GM10847 (cell line): ENCODE data around the gene GRM4.

Source experiments
- POLR2A ChIP-seq: IDR thresholded peaks from 2 replicates; pipeline ENCODE4 v1.6.1; 2011; ENCODE audit not compliant: insufficient read length; ENCODE audit errors: extremely low read depth

Gene GRM4

DNA sequence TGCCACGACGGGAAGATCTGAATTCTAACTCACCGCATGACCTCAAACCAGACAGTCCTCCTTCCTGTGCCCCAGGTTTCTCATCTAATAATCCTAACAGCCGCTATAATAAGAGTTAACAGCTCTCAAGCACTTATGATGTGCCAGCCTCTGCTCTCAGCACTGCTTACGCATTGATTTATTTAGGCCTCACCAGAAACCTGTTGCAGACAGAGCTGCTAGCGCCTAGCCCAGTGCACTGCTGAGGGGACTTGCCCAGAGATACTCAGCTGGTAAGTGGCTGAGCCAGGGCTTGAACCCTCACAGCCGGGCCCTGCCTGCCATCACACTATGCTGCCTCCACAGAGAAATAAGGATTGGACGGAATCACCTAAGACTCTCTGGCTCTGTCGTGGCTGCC, 37.7 kb downstream of the GRM4 start:
- TF ChIP-seq POLR2A: no peak

DNA sequence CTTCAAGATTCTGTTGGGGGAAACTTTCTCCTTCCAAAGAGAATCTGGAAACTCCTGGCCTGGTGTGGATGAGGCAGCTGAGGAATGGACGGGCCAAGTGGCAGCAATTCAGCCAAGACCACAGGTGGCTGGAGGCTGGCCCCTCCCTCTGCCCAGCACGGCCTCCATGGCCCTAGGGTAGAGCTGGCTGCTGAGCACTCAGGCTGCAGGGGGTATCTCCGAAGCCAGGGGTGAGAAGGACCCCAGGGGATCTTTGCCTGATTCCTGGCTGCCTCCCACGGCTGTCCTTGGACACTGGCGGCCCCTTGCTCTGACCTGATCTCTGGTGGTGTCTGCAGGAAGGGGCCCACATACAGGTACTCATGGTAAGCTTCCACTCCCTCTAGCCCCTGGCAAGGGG, 39.0 kb downstream of the GRM4 start:
- no peak for TF ChIP-seq POLR2A

DNA sequence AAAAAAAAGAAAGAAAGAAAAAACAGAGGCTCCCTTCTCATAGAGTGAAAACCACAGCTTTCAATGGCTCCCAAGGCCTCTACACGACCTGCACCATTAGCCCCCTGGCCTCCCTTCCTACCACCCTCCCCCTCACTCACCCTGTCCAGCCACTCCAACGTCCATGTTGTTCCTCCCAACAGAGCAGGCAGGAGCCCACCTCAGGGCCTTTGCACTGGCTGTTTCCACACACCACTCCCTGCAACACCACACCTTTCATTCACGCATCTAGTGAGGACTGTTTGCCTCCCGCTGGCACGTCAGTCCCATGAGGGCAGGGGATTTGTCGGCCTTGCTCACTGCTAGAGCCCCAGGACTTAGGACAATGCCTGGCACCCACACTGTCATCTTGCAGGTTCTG, 39.5 kb downstream of the GRM4 start:
- TF ChIP-seq POLR2A: no peak

DNA sequence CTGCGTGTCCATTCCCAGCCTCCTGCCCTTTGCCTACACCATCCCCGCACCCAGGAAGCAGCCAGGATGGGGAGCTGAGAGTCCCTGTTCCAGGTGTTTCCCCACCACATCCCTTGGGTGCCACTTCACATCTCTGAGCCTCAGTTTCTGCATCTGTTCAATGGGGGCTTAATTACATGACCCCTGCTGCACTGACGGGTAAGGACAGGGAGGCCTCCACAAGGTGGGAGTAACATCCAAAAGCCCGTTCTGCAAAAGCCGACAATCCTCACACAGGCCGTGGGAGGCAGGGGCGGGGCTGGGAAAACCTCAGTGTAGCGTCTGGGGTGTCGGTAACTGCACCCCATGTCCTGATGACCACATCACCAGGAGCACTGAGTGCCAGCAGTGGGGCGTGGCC, 41.3 kb downstream of the GRM4 start:
- no peak for TF ChIP-seq POLR2A

DNA sequence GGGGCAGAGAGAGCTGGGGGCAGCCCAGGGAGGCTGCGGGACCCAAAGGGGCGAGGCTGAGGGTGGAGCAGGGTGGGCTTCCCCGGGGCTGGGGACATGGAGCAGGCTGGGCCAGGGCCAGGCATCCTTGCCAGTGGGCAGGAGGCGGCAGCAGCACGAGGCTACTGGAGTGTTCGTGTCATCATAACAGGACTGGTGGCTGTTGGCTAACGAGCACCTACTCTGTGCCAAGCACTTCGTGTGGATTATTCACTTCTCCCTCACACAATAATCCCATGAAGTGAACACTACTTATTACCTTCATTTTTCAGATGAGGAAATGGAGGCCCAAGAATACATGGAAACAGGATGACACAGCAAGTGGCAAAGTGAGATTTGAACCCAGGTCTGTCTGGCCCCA, 41.7 kb downstream of the GRM4 start:
- TF ChIP-seq POLR2A: no peak

DNA sequence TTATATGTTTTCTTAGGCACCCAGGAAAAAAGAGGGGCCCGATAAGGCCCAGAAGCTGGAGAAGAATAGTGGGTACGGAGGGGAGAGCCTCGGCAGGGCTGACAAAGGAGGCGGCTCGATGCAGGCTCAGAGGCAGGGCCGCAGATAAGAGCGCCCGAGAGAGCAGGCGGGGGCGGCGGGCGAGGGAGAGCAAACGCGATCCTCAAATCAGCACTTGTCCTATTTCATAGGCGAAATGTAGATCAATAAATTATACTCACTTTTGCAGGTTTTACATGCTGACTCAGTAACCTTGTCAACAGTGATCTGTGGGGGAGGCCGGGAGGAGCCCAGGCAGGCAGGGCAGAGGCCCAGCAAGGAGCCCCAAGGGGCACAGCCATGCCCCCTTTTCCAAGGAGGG, 42.6 kb downstream of the GRM4 start:
- no peak for TF ChIP-seq POLR2A

DNA sequence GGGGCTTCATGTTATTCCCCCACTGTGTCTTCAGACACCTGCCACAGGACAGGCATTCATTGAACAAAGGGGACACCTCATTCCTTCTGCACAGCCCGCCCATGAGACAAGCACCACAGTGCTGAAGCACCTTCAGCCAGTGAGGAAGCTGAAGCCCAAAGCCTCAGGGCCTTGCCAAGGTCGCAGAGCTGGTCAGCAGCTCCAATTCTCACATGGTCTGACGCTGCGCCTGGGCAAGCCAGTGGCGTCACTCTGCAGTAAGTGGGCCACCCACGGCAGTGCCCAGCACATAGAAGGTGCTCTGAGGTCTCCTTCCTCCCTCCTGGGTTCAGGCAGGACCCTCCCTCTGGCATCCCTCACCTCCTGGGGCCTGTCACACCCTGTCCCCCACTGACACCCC, 43.2 kb downstream of the GRM4 start:
- TF ChIP-seq POLR2A: no peak

DNA sequence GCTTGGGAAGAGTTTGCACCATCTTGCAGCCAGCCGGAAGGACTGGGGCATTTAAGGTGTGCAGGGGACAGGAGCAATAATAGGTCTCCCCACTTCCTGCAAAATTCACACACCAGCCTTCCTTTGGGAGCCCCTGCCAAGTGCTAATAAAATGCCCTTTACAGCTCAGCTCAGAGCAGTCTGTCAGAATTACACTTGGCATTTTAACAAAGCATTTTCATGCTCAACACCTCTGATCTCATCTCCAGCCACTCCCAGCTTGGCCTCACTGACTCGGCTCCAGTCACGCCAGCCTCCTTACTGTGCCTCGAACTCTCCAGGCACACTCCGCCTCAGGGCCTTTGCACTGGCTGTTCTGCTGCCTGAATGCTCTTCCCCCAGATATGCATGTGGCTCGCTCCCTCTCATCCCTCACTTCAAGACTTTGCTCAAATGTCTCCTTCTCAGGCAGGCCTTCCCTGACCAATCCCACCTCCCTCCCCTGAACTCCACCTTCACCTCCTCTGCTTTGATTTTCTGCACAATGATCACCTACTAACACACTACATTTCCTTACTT, 43.7 kb downstream of the GRM4 start:
- no peak for TF ChIP-seq POLR2A

DNA sequence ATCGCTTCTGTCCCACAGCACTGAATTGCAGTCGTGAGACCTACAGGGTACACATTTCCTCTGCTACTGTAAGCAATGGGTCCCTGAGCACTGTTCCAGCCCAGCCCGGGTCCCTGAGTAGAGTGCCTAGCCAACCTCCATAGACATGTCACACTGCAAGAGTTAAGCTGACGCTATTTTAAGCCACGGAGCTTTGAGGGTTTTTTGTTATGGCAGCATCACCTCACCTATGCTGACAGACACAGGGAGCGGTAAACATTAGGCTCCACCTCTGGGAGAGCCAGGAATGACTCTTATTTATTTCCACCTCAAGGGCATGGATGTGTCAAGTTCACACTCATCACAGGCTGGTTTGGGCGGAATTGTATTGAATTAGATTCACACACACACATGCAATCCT, 45.1 kb downstream of the GRM4 start:
- TF ChIP-seq POLR2A: no peak

DNA sequence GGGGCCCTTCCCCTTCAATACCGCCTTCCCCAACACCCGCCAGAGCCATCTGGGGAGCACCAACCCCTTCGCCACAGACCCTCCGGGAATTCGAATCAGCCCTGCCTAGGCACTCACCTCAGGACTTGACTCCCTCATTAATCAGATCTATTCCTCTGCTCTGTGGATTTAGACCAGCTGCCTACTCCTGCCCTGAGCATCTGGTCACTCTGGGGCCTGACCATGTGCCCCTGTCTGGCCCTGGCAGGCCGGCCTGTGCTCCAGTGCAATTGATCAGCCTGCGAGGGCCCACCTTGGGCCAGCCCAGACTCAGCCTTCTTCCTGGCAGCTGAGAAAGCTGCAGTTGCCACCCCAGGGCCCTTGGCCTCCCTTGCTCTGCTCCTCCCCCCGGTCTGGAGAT, 46.0 kb downstream of the GRM4 start:
- TF ChIP-seq POLR2A: no peak

DNA sequence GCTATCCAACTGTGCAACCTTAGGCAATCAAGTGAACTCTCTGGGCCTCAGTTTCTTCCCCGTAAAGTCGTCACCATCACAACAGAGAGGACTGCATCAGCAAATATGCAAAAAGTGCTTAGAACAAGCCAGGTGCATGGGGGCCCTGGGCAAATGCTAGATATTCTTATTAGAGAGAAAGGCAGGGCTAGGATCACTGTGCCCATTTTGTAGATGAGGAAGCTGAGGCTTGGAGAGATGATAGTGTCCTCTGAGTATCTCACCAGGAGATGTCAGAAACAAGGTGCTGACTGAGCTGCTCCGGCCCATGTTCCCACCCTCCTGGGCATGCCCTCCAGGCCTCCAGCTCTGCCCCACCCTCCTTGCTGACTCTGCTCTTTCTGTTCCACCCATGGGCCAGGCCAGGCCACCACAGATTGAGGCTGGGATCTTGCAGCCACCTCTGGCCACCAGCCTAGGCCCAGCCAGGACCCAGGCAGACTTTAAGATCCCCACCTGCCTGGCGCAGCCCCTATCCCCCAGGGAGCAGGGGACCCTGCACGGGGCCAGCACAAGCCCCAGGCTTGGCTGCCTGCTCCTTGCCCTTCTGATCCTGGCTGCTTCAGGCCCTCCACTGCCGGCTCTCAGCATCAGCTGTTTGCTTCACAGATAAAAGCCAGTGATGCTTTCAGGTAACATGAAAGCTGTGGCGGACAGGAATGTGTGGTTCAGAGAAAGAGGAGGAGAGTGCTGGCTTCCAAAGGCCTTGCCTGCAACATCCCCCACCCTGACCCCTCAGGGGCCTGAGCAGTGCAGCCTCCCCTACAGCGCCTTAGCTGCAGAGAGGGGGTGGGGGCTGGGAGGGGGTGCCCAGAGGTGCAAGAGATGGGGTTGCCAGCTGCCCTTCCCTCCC, 47.6 kb downstream of the GRM4 start:
- TF ChIP-seq POLR2A: no peak

DNA sequence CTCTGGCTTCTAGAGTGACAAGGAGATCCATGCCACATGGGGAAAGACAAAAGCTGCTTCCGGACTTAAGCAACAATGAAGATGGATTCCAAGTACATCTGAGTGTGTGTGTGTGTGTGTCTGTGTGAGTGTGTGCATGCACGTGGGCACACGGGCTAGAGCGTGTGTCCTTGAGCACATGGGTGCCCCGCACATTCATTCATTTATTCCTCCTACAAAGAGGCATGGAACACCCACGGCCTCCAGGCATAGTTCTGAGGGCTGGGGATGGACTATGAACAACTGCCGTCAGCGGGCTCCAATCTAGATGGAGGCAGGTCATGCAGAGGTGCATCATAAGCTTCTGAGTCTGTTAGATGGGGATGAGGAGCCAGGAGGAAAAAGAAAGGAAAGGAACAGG, 49.1 kb downstream of the GRM4 start:
- TF ChIP-seq POLR2A: no peak

DNA sequence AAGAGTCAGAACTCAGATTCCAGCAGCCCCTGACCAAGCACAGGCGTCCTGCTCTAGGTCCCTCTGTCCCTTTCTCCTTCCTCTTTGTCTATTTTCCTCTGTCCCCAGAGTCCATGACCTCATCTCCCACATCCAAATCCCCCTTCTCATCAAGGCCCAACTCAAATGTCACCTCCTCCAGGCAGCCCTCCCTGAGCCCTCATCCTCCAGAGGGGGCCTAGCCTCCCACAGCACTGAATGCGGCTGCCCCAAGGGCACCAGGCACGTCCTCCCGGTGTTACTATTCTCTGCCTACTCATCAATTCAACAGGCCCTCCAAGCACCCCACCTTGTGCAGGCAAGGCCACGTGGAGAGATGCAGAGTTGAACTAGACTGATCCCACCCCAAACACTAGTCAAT, 49.7 kb downstream of the GRM4 start:
- TF ChIP-seq POLR2A: no peak

DNA sequence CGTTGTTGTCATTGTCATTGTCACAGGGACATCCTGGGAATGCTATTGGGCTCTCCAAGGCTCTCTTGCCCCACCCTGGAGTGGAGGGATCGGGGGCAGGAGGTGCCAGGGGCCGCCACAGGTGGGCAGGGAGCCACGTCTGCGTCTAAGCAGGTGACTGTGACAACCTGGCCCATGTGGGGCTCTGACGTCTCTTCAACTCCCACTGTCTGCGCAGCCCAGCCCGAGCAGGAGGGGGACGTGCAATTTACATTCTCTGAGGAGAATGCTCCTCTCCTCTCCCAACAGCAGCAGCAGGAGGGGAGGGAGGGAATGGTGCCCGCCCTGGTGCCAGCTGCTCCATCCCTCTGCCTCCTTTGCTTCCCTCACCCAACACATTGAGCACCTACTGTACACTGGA, 50.1 kb downstream of the GRM4 start:
- TF ChIP-seq POLR2A: no peak

DNA sequence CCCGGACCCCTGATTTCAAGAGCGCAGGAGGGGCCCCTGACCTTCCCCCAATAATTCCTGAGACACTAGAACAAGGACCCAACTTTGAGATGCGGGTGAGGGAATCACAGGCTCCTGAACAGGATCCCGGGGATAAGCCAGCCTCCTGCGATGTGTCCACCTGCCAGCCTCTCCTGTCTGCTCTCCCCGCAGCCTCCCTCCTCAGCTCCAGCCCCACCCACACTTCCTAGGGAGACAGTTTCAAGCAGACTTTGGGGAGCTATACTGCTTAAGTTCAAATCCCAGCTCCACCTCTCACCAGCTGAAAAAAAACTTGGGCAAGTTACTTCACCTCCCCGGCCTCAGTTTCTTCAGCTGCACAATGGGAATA, 50.8 kb downstream of the GRM4 start:
- no peak for TF ChIP-seq POLR2A

DNA sequence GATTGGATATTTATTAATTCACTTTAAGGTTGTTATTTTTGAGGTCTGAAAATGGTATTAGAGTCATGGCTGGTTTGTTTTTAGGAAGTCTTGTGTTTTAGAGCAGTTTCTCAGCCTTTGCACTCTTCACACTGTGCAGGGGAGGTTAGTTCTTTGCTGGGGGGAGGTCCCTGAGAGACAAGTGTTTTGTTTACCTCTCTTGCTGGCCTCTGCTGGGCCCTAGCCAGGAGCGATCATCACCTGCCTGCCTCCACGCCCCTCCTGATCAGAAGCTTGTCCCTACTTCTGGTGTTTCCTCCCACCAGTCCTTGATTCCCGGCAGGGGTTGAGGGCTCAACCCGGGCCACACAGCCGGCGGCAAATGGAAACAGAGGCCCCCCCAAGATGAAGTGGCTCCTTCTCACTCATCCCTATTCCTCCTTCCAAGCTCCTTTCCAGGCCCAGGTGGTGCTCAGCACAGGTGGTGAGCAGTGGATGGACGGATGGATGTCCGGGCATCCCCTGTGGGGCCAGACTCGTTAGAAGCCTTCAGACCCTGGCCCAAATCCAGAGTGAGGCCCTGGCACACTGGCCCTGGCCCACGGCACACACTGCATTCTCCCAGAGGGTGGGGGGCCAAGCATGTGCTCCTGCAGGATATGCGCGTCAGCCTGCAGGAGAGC, 51.3 kb downstream of the GRM4 start:
- TF ChIP-seq POLR2A: no peak
